Measurements from ENCODE around the gene LRTM2.

- no peak for TF ChIP-seq NFRKB (IDR thresholded peaks at IDR 0.05)
- no peak for TF ChIP-seq L3MBTL2 (conservative IDR thresholded peaks at IDR 0.05)
- TF ChIP-seq SUZ12 (IDR thresholded peaks at IDR 0.05), result no peak
- no peak for TF ChIP-seq FOXK2 (IDR thresholded peaks at IDR 0.05)
- TF ChIP-seq ARNT (IDR thresholded peaks at IDR 0.05), result no peak
- no peak for TF ChIP-seq ZNF384 (IDR thresholded peaks at IDR 0.05)
- TF ChIP-seq TARDBP (IDR thresholded peaks at IDR 0.05), result no peak
- no peak for TF ChIP-seq FOXM1 (IDR thresholded peaks at IDR 0.05; ENCODE audit: borderline replicate concordance)
- no peak for TF ChIP-seq BHLHE40 (IDR thresholded peaks at IDR 0.05; ENCODE audit: borderline replicate concordance)
- TF ChIP-seq FOXA1 (IDR thresholded peaks at IDR 0.05), result no peak
- no peak for TF ChIP-seq SP1 (IDR thresholded peaks at IDR 0.05)
- TF ChIP-seq PKNOX1 (IDR thresholded peaks at IDR 0.05), result no peak
Measured at GRCh38 chr12:1851151-1851701, 30.9 kb downstream of the LRTM2 start.
